OCI-LY7 (cell line): ENCODE results near the gene GSX1.

Experiments used
- EZH2phosphoT487 ChIP-seq: fragments of 200-600 bp; sonication (generic); IDR thresholded peaks from 2 replicates; pipeline ENCODE4 v1.6.1; 2018; ENCODE audit warnings: low read depth, borderline replicate concordance, mild to moderate bottlenecking, mixed run types, antibody characterized with exemption, low read length, moderate library complexity, mixed read lengths
- TF ChIP-seq, protein P1 (sequence below): fragments of 200-600 bp; sonication (generic); conservative IDR thresholded peaks from 2 replicates; pipeline ENCODE4 v1.5.1; 2014; ENCODE audit warnings: mild to moderate bottlenecking, antibody characterized with exemption, low read length, moderate library complexity, mixed read lengths

DNA sequence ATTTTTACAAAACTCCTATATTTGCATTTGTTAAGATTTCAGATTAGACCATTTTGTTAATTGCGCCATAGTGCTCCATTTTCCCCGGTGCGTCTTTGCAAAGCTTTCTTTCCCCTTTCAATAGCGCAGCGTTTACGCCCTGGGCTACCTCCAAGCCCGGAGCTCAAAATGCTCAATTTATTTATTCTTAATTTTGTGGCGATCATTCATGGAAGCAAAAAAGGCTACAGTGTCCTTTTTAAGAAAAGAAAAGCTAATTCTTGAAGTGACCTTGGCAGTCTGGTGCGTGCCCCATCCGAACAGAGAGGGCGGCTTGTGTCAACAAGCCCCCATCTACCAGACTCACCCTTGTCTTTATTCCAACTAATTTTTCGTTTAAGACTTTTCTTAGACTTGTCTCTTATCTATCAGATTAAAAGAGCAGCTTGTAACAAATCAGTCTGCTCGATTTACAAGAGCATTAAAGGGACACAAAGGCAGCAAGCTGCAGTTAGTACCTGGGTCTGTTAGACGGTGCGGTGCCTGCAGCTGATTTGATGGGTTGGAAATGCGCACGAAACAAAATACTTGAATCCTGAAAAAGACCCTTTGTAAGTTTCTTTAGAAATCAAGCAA, 30.1 kb downstream of the GSX1 start:
- TF ChIP-seq, protein P1, sequence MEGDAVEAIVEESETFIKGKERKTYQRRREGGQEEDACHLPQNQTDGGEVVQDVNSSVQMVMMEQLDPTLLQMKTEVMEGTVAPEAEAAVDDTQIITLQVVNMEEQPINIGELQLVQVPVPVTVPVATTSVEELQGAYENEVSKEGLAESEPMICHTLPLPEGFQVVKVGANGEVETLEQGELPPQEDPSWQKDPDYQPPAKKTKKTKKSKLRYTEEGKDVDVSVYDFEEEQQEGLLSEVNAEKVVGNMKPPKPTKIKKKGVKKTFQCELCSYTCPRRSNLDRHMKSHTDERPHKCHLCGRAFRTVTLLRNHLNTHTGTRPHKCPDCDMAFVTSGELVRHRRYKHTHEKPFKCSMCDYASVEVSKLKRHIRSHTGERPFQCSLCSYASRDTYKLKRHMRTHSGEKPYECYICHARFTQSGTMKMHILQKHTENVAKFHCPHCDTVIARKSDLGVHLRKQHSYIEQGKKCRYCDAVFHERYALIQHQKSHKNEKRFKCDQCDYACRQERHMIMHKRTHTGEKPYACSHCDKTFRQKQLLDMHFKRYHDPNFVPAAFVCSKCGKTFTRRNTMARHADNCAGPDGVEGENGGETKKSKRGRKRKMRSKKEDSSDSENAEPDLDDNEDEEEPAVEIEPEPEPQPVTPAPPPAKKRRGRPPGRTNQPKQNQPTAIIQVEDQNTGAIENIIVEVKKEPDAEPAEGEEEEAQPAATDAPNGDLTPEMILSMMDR = no peak
- no peak for TF ChIP-seq EZH2phosphoT487
